Activated CD8-positive, alpha-beta memory T cell treated with anti-CD3 and anti-CD28 coated beads for 48 hours (primary cell): ENCODE data around the gene TEC.
"Not testable (repeated sequence)": the region's sequence is repeated elsewhere in the genome, so short reads cannot be mapped to it uniquely, and the experiment has no call there.

Experiments
- DNase-seq, 3 experiments: peaks; one replicate each; pipeline ENCODE4 v3.0.0-alpha.2; 2020; ENCODE audit warnings: low read depth in 2 of 3, low spot score in 2 of 3

TEC gene

GRCh38 chr4:48268956-48269860 lies at the start of gene TEC:
TSS of gene TEC (minus strand) at chr4:48269838. CDS start at chr4:48228614, 41,224 bp downstream.
- DNase-seq = peak in 2 of 3 experiments; percentile 28 to 49

GRCh38 chr4:48315728-48316630 lies 46.3 kb upstream of the TEC start:
- no peak for DNase-seq

- not testable (repeated sequence) for DNase-seq
Observed at GRCh38 chr4:48314746-48315145, 45.1 kb upstream of the TEC start.

- no peak for DNase-seq
Observed at GRCh38 chr4:48311896-48312295, 42.3 kb upstream of the TEC start.

- no peak for DNase-seq
Observed at GRCh38 chr4:48308901-48309300, 39.3 kb upstream of the TEC start.

- DNase-seq = no peak
Observed at GRCh38 chr4:48307528-48307927, 37.9 kb upstream of the TEC start.

GRCh38 chr4:48305508-48305907 lies 35.9 kb upstream of the TEC start:
- no peak for DNase-seq

GRCh38 chr4:48300004-48300403 lies 30.4 kb upstream of the TEC start:
- no peak for DNase-seq

- DNase-seq = no peak
Observed at GRCh38 chr4:48299560-48299959, 29.9 kb upstream of the TEC start.

GRCh38 chr4:48297256-48297846 lies 27.7 kb upstream of the TEC start:
- no peak for DNase-seq

GRCh38 chr4:48296365-48296764 lies 26.7 kb upstream of the TEC start:
- no peak for DNase-seq

GRCh38 chr4:48295116-48295515 lies 25.5 kb upstream of the TEC start:
- DNase-seq = no peak

- DNase-seq = not testable (repeated sequence)
Observed at GRCh38 chr4:48292218-48292790, 22.7 kb upstream of the TEC start.

GRCh38 chr4:48290146-48290772 lies 20.6 kb upstream of the TEC start:
- no peak for DNase-seq

- DNase-seq = not testable (repeated sequence)
Observed at GRCh38 chr4:48286060-48286459, 16.4 kb upstream of the TEC start.

- DNase-seq = not testable (repeated sequence)
Observed at GRCh38 chr4:48285640-48286039, 16.0 kb upstream of the TEC start.

- no peak for DNase-seq
Observed at GRCh38 chr4:48275686-48276085, 6.0 kb upstream of the TEC start.

- DNase-seq = no peak
Observed at GRCh38 chr4:48275247-48275646, 5.6 kb upstream of the TEC start.

GRCh38 chr4:48271626-48272025 lies 2.0 kb upstream of the TEC start:
- no peak for DNase-seq

GRCh38 chr4:48270951-48271473 lies 1.4 kb upstream of the TEC start:
- no peak for DNase-seq
